ENCODE measurements around the gene ZBTB26.

DNA sequence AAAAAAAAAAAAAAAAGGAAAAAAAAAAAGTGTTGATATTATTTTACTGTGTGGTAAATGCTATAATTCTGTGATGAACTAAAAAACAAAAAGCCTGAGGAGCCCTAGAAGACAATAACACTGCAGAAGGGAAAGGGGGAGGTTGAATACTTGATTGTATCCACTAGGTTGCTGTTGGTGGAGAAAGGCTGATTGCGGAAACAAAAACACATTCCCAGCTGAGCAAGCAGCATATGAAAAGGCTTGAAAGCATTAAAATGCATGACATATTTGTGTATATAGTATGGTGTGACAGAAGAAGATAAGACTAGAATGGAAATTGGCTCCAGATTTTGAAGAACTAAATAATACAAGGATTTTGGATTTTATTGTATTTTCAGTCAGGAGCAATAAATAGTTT lies 18.4 kb upstream of the ZBTB26 start:
- TF ChIP-seq CTCF (IDR thresholded peaks at IDR 0.05; ENCODE audit: low read length): no peak
- TF ChIP-seq EZH2 (IDR thresholded peaks at IDR 0.05; ENCODE audit: borderline replicate concordance, low read length): no peak
